GM21515 (cell line): Measurements from ENCODE around the gene R3HDM2.

ENCODE experiments used
- ATAC-seq: cut with Tn5 transposase; IDR thresholded peaks from one replicate; pipeline ENCODE4 v1.9.1; 2021; ENCODE audit not compliant: unreplicated experiment

The R3HDM2 gene

GRCh38 chr12:57430931-57431566, at the start of gene R3HDM2:
R3HDM2 (minus strand) TSS chr12:57431043; CDS start chr12:57310428, 120,615 bp downstream.
- ATAC-seq: peak; percentile 92

GRCh38 chr12:57479376-57480115, 48.7 kb upstream of the R3HDM2 start, which contains the start of gene ARHGAP9:
ARHGAP9 (minus strand) TSS chr12:57479866; CDS start chr12:57479406, 460 bp downstream.
- ATAC-seq: peak; percentile 33

- no peak for ATAC-seq
Measured at GRCh38 chr12:57479043-57479375, 48.2 kb upstream of the R3HDM2 start.

- peak; percentile 48 for ATAC-seq
Measured at GRCh38 chr12:57477710-57478681, 47.2 kb upstream of the R3HDM2 start.

GRCh38 chr12:57476993-57477709, 46.3 kb upstream of the R3HDM2 start:
- peak; percentile 12 for ATAC-seq

- ATAC-seq: no peak
Measured at GRCh38 chr12:57476162-57476992, 45.5 kb upstream of the R3HDM2 start.

- no peak for ATAC-seq
Measured at GRCh38 chr12:57475271-57476161, 44.7 kb upstream of the R3HDM2 start.

GRCh38 chr12:57474862-57475261, 44.0 kb upstream of the R3HDM2 start:
- ATAC-seq: no peak

- ATAC-seq: no peak
Measured at GRCh38 chr12:57474430-57474829, 43.6 kb upstream of the R3HDM2 start.

- no peak for ATAC-seq
Measured at GRCh38 chr12:57473886-57474285, 43.0 kb upstream of the R3HDM2 start.

GRCh38 chr12:57473392-57473791, 42.5 kb upstream of the R3HDM2 start:
- no peak for ATAC-seq

- ATAC-seq: no peak
Measured at GRCh38 chr12:57472391-57472790, 41.5 kb upstream of the R3HDM2 start.

GRCh38 chr12:57471661-57472060, 40.8 kb upstream of the R3HDM2 start:
- ATAC-seq: no peak

- no peak for ATAC-seq
Measured at GRCh38 chr12:57470970-57471656, 40.3 kb upstream of the R3HDM2 start.

- ATAC-seq: no peak
Measured at GRCh38 chr12:57470286-57470969, 39.6 kb upstream of the R3HDM2 start.

- no peak for ATAC-seq
Measured at GRCh38 chr12:57469296-57470164, 38.7 kb upstream of the R3HDM2 start.

GRCh38 chr12:57467915-57468314, 37.1 kb upstream of the R3HDM2 start:
- ATAC-seq: no peak
